PC-3 (cell line): ENCODE data around the gene TPRN. TPM values are rescaled to one million over a fixed set of nuclear protein-coding genes. Genes with fewer than 3 reads are reported as not detected.

Experiments used
- ATAC-seq: fragments of 200-7000 bp; cut with Tn5 transposase; 2 replicates; pipeline ENCODE4 v1.9.1; 2020; ENCODE audit warnings: mild to moderate bottlenecking, moderate library complexity
- BruUV-seq: library from RNA; stranded (reverse); fragments of 400-500 nt; replicated peaks from 2 replicates; lab custom pipeline; 2021; lab: Mats Ljungman, UMichigan
- CTCF ChIA-PET: fragments of 300-600 bp; sonication (Branson Sonifier 250); formaldehyde crosslinking; loops from one replicate; lab custom pipeline; 2022; ENCODE audit warnings: antibody characterized with exemption; lab: Charles Lee
- POLR2A ChIA-PET: fragments of 300-600 bp; sonication (Branson Sonifier 250); formaldehyde crosslinking; loops from one replicate; lab custom pipeline; 2022; ENCODE audit warnings: antibody characterized with exemption; ENCODE audit not compliant: unreplicated experiment; lab: Charles Lee
- DNase-seq: peaks from one replicate; pipeline ENCODE4 v3.0.0-alpha.2; 2015
- H2AFZ ChIP-seq: fragments of 300-600 bp; sonication (generic); 2 replicates; pipeline ENCODE4 v1.6.0; 2016; ENCODE audit warnings: antibody characterized with exemption, low read length
- H3F3A ChIP-seq: fragments of 300-600 bp; sonication (generic); one replicate; pipeline ENCODE4 v1.6.0; 2017; ENCODE audit warnings: antibody characterized with exemption, low read length, control low read depth, mild to moderate bottlenecking; ENCODE audit not compliant: unreplicated experiment
- H3K27ac ChIP-seq: fragments of 300-600 bp; sonication (generic); 2 replicates; pipeline ENCODE4 v1.5.1; 2016; ENCODE audit warnings: mild to moderate bottlenecking, low read length
- H3K27me3 ChIP-seq: fragments of 300-600 bp; sonication (generic); 2 replicates; pipeline ENCODE4 v1.6.1; 2016; ENCODE audit warnings: low read length, mixed read lengths
- H3K36me3 ChIP-seq: fragments of 300-600 bp; sonication (generic); 2 replicates; pipeline ENCODE4 v1.6.1; 2016; ENCODE audit warnings: low read depth, mixed run types, low read length, mixed read lengths
- H3K4me1 ChIP-seq: fragments of 300-600 bp; sonication (generic); 2 replicates; pipeline ENCODE4 v1.5.1; 2016; ENCODE audit warnings: low read length; ENCODE audit not compliant: insufficient read depth
- H3K4me2 ChIP-seq: fragments of 300-600 bp; sonication (generic); 2 replicates; pipeline ENCODE4 v1.6.0; 2016; ENCODE audit warnings: low read length
- H3K4me3 ChIP-seq: fragments of 300-600 bp; sonication (generic); 2 replicates; pipeline ENCODE4 v1.5.1; 2016; ENCODE audit warnings: mild to moderate bottlenecking, low read length, mixed read lengths
- H3K79me2 ChIP-seq: fragments of 300-600 bp; sonication (generic); 2 replicates; pipeline ENCODE4 v1.6.1; 2017; ENCODE audit warnings: low read length, mixed read lengths
- H3K9ac ChIP-seq: fragments of 300-600 bp; sonication (generic); 2 replicates; pipeline ENCODE4 v1.6.0; 2016; ENCODE audit warnings: mild to moderate bottlenecking, low read length
- H3K9me2 ChIP-seq: fragments of 300-600 bp; sonication (generic); replicated peaks from 2 replicates; pipeline ENCODE4 v1.6.1; 2016; ENCODE audit warnings: mixed run types, low read length, mixed read lengths
- H3K9me3 ChIP-seq: fragments of 300-600 bp; sonication (generic); 2 replicates; pipeline ENCODE4 v1.6.1; 2016; ENCODE audit warnings: low read length, mixed read lengths
- H4K20me1 ChIP-seq: fragments of 300-600 bp; sonication (generic); 2 replicates; pipeline ENCODE4 v1.6.1; 2016; ENCODE audit warnings: low read length, mixed read lengths
- EZH2 ChIP-seq: fragments of 300-600 bp; sonication (generic); IDR thresholded peaks from one replicate; pipeline ENCODE4 v1.6.1; 2017; ENCODE audit warnings: antibody characterized with exemption, mild to moderate bottlenecking, low read length; ENCODE audit not compliant: unreplicated experiment
- EZH2phosphoT487 ChIP-seq: fragments of 300-600 bp; sonication (generic); IDR thresholded peaks from 2 replicates; pipeline ENCODE4 v1.6.1; 2018; ENCODE audit warnings: mild to moderate bottlenecking, antibody characterized with exemption, low read length, borderline replicate concordance
- intact Hi-C: fragments of 100-400 bp; cut with micrococcal nuclease; formaldehyde crosslinking; loops from 2 replicates; pipeline ENCODE4 v1.9.0; 2023
- total RNA-seq: library from RNA; depleted of rRNA; stranded (reverse); fragments of >200 nt; gene quantifications from 2 replicates; pipeline ENCODE4 v1.2.3, GENCODE V29; 2014
- TF ChIP-seq, protein P1 (sequence below): fragments of 300-600 bp; sonication (generic); conservative IDR thresholded peaks from 2 replicates; pipeline ENCODE4 v1.5.1; 2017; ENCODE audit warnings: antibody characterized with exemption, low read depth, mild to moderate bottlenecking, low read length

TPRN gene
- total RNA-seq, 1 experiment from 2014 or later, result 11.3 TPM

DNA sequence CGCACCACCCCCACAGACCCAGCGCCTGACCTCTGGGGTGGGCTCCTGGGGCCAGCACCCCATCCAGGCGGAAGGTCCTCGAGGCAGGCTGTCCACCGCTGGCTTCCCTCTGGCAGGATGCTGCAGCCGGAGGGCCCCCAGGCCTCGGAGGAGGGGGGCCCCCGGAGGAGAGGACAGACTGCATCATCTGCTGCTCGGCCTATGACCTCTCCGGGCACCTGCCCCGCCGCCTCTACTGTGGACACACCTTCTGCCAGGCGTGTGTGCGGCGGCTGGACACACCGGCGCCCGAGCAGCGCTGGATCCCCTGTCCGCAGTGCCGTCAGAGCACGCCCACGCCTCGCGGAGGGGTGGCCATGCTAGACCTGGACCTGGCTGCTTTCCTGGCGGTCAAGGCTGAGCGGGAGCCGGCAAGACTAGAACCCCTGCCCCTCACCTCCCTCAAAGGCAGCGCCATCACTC is 28.0 kb upstream of the TPRN start:
- Histone ChIP-seq H3K9me2 (no peaks in the 10 kb centered on the region), H3K9ac (no peak overlapping the region), H2AFZ (no peak overlapping the region), H3K27me3 (no peaks in the 10 kb centered on the region), H3K4me2 (peak overlapping the region; percentile 57), H3K4me3 (no peak overlapping the region), H3F3A (peaks cover 2% of the 10 kb centered on the region), H3K79me2 (peaks cover 19% of the 10 kb centered on the region), H3K9me3 (no peaks in the 10 kb centered on the region), H4K20me1 (no peaks in the 10 kb centered on the region), H3K4me1 (peaks cover 40% of the 10 kb centered on the region), H3K36me3 (no peaks in the 10 kb centered on the region), H3K27ac (no peak overlapping the region)
- no TSS peak for BruUV-seq
- TF ChIP-seq, protein P1, sequence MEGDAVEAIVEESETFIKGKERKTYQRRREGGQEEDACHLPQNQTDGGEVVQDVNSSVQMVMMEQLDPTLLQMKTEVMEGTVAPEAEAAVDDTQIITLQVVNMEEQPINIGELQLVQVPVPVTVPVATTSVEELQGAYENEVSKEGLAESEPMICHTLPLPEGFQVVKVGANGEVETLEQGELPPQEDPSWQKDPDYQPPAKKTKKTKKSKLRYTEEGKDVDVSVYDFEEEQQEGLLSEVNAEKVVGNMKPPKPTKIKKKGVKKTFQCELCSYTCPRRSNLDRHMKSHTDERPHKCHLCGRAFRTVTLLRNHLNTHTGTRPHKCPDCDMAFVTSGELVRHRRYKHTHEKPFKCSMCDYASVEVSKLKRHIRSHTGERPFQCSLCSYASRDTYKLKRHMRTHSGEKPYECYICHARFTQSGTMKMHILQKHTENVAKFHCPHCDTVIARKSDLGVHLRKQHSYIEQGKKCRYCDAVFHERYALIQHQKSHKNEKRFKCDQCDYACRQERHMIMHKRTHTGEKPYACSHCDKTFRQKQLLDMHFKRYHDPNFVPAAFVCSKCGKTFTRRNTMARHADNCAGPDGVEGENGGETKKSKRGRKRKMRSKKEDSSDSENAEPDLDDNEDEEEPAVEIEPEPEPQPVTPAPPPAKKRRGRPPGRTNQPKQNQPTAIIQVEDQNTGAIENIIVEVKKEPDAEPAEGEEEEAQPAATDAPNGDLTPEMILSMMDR, result no peak
- TF ChIP-seq EZH2 (no peak), EZH2phosphoT487 (no peak)
- intact Hi-C loops, result loop anchor here (5.0 kb wide), 2 partner anchors 41 to 111 kb away; partner anchors contain the start of genes ANAPC2 and SSNA1
- no peak for ATAC-seq
- POLR2A ChIA-PET, result no interaction called here
- CTCF ChIA-PET, result interaction anchor here (1.1 kb wide), 1 partner anchor 72 kb away, joined by 3 read pairs; no protein-coding TSS in a partner anchor
- no peak for DNase-seq

DNA sequence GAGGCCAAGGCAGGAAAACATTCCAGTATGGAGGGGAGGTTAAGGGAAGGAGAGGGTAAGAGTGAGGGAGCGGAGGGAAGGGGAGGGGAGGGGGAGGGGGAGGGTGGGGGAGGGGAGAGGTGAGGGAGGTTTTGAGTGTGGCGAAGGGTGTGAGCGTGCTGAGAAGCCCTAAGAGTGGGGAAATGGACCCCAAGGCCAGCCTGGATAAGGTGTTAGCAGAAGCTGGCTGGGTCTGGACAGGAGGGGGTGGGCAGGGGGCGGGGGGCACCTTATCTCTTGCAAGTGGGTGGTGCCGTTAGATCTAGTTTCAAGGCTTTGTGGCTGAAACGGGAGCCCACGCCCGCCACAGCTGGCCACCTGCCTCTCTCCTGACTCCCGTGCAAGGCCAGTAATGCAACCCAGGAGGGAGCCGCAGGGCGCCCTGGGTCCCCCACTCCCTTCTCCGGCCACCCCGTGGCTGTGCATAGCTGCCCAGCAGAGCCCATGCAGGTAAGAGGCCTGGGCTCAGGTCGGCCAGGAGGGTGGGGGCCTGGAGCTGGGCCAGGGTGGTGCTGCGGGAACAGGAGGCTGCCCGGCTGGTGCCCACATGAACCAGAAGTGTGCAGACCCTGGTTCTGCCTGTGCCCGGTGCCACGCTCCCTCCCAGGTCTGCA is 27.4 kb upstream of the TPRN start:
- no peak for ATAC-seq
- no peak for DNase-seq
- ChIA-PET CTCF (interaction anchor here (1.0 to 1.1 kb wide), 3 partner anchors 9 to 71 kb away, joined by 3 to 4 read pairs (median 3); no protein-coding TSS in a partner anchor), POLR2A (interaction anchor here (1.1 kb wide), 1 partner anchor 13 kb away, joined by 4 read pairs; the partner anchor contains the start of gene TUBB4B)
- BruUV-seq, result no TSS peak
- TF ChIP-seq EZH2phosphoT487, result no peak
- TF ChIP-seq EZH2, result no peak
- TF ChIP-seq, protein P1, result no peak
- Histone ChIP-seq H3K4me3 (no peak overlapping the region), H3K9me3 (no peaks in the 10 kb centered on the region), H3K4me1 (peaks cover 40% of the 10 kb centered on the region), H3K79me2 (peaks cover 19% of the 10 kb centered on the region), H3K9me2 (no peaks in the 10 kb centered on the region), H3K9ac (no peak overlapping the region; the same call in 1 of the 2 replicates), H3K27me3 (no peaks in the 10 kb centered on the region), H3K27ac (peak overlapping the region; percentile 99), H2AFZ (no peak overlapping the region), H4K20me1 (no peaks in the 10 kb centered on the region), H3K36me3 (no peaks in the 10 kb centered on the region), H3K4me2 (peak overlapping the region; percentile 88), H3F3A (peaks cover 2% of the 10 kb centered on the region)
- intact Hi-C loops, result loop anchor here (5.0 kb wide), 2 partner anchors 41 to 111 kb away; partner anchors contain the start of genes ANAPC2 and SSNA1
